Stimulated activated memory B cell treated with anti-CD40 and anti-IgM and Interleukin-4, amounts not matched to agents 10 μg/mL and 1 μg/mL and 100 μg/mL, for 72 hours (primary cell): Measurements from ENCODE around the gene CNTFR.

ENCODE experiments used
- ATAC-seq: fragments of 150-1000 bp; cut with Tn5 transposase; 2 replicates; pipeline ENCODE4 v1.10.0; 2021
- H3K27ac Mint-ChIP-seq: one replicate; pipeline ENCODE4 v1.8.0; 2022; ENCODE audit warnings: mild to moderate bottlenecking, mixed read lengths
- H3K27me3 Mint-ChIP-seq: one replicate; pipeline ENCODE4 v1.8.0; 2022; ENCODE audit warnings: mixed read lengths
- H3K36me3 Mint-ChIP-seq: one replicate; pipeline ENCODE4 v1.8.0; 2022; ENCODE audit warnings: mixed read lengths
- H3K4me1 Mint-ChIP-seq: one replicate; pipeline ENCODE4 v1.8.0; 2022; ENCODE audit warnings: mixed read lengths
- H3K4me3 Mint-ChIP-seq: one replicate; pipeline ENCODE4 v1.8.0; 2022; ENCODE audit warnings: mild to moderate bottlenecking, moderate library complexity, mixed read lengths
- H3K9me3 Mint-ChIP-seq: one replicate; pipeline ENCODE4 v1.8.0; 2022; ENCODE audit warnings: mixed read lengths

Gene CNTFR

DNA sequence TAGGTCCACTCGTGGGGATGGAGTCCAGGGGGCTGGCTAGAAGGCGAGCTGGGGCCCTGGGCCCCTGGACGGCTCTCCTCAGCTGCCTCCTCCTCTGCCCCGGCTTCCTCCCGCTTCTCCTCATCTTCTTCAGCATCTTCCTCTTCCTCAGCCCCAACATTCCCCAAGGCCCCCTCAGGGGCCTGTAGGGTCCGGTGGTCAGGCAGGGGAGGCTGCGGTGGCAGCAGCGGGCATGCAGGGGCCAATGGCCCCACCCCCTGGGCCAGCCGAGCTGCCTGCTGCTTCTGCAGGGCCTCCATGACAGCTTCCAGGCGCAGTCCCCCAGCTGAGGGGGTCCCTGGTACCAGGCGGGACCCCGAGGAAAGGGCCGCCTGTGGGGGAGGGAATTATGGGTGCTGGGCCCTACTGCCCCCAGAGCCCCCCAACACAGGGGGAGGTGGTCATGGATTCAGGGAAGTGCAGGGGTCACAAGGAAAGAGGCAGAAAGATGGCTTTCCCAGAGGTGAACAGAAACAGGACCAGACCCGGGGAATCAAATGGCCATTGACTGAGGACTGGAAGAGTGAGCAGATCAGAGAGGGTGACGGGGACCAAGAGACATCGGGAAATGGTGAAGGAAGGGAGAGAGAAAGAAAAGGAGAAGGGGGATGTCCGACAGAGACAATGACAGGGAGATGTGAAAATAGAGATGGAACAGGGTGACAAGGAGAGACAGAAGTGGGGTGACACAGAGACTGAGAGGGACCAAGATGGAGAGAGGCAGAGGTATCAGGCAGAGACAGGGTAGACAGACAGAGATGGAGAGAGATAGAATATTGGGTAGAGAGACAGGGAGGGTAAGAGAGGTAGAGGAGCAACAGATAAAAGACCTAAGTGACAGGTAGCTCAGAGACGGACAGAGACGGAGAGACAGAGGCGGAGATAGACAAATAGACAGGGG, 38.5 kb upstream of the CNTFR start:
- Mint-ChIP-seq H3K27ac (peak overlapping the region; percentile 3), H3K27me3 (peaks cover 74% of the 10 kb centered on the region), H3K36me3 (no peaks in the 10 kb centered on the region), H3K4me3 (peak overlapping the region; percentile 75), H3K9me3 (no peaks in the 10 kb centered on the region), H3K4me1 (peaks cover 29% of the 10 kb centered on the region)
- no peak for ATAC-seq

DNA sequence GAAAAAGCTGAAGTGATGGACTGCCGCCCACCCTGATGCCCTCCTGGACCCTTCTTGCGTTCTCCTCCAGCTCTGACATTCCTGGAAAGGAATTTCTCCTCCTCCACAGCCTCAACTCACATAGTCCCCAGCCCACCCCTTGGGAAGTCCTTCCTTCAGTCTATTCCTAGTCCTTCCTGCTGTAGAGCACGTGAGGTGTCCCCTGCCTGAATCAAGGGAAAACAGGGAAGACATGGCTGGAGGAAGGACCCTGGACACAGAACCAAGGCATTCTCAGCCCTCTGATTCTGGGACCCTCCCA, 35.6 kb upstream of the CNTFR start:
- Mint-ChIP-seq H3K4me1 (peaks cover 37% of the 10 kb centered on the region), H3K27me3 (peaks cover 84% of the 10 kb centered on the region), H3K36me3 (no peaks in the 10 kb centered on the region), H3K9me3 (no peaks in the 10 kb centered on the region), H3K4me3 (no peak overlapping the region), H3K27ac (no peak overlapping the region)
- no peak for ATAC-seq

DNA sequence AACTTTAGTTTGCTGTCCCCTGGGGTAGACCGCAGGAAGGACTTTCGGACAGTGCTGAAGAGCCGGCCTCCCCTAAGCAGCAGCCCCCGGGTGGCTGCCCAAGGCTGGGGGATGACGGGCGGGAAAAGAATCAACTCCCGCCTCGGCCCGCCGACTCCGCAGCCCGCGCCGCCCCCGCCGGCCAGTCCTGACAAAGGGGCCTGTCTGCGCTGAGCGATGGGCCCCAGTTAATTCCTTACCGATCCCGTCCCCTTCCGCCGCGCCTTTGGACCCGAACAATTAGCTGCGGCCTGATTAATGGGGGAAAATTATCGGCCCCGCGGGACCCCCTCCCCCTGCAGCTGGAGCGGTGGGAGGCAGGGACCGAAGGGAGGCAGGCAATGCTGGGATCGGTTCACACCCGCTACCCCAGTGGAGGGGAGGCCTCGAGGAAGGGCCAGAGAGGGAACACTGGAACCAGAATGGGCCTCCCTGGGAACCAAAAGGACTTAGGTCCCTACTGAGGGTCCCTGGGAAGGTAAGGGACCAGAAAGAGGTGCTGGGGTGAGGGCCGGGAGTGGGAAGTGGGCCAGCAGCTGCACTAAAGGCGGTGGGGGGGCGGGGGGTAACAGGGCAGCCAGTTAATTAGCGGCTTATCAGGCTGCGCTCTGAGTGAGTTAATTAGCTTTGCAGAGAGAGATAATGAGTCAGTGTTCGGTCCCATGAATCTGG, 35.1 kb upstream of the CNTFR start:
- peaks cover 42% of the 10 kb centered on the region for H3K4me1 Mint-ChIP-seq
- H3K27me3 Mint-ChIP-seq = peaks cover 79% of the 10 kb centered on the region
- no peak for ATAC-seq
- H3K36me3 Mint-ChIP-seq = no peaks in the 10 kb centered on the region
- no peaks in the 10 kb centered on the region for H3K9me3 Mint-ChIP-seq
- no peak overlapping the region for H3K4me3 Mint-ChIP-seq
- no peak overlapping the region for H3K27ac Mint-ChIP-seq

GRCh38 chr9:34623374-34624235, 34.1 kb upstream of the CNTFR start:
- peak; percentile 6 for ATAC-seq
- Mint-ChIP-seq H3K36me3 (no peaks in the 10 kb centered on the region), H3K27me3 (peaks cover 69% of the 10 kb centered on the region), H3K4me1 (peaks cover 40% of the 10 kb centered on the region), H3K9me3 (no peaks in the 10 kb centered on the region), H3K27ac (no peak overlapping the region), H3K4me3 (peak overlapping the region; percentile 33)

- peak within 1 kb of the TSS; percentile 81 for H3K27ac Mint-ChIP-seq
- H3K27me3 Mint-ChIP-seq = peaks cover 36% of the 10 kb centered on the region
- H3K4me3 Mint-ChIP-seq = peak within 1 kb of the TSS; percentile 90
- H3K36me3 Mint-ChIP-seq = peaks cover 10% of the 10 kb centered on the region
- no peaks in the 10 kb centered on the region for H3K9me3 Mint-ChIP-seq
- peaks cover 31% of the 10 kb centered on the region for H3K4me1 Mint-ChIP-seq
- ATAC-seq = peak; percentile 98
Measured at GRCh38 chr9:34620061-34620994, 30.8 kb upstream of the CNTFR start, which contains the start of gene DCTN3. Gene DCTN3 (minus strand): TSS chr9:34620495. CDS start chr9:34620464, 31 bp downstream.

- peaks cover 10% of the 10 kb centered on the region for H3K36me3 Mint-ChIP-seq
- H3K27me3 Mint-ChIP-seq = no peaks in the 10 kb centered on the region
- no peak for ATAC-seq
- no peak overlapping the region for H3K27ac Mint-ChIP-seq
- peaks cover 30% of the 10 kb centered on the region for H3K4me1 Mint-ChIP-seq
- no peak overlapping the region for H3K4me3 Mint-ChIP-seq
- no peaks in the 10 kb centered on the region for H3K9me3 Mint-ChIP-seq
Measured at GRCh38 chr9:34615132-34615531, 25.6 kb upstream of the CNTFR start.

DNA sequence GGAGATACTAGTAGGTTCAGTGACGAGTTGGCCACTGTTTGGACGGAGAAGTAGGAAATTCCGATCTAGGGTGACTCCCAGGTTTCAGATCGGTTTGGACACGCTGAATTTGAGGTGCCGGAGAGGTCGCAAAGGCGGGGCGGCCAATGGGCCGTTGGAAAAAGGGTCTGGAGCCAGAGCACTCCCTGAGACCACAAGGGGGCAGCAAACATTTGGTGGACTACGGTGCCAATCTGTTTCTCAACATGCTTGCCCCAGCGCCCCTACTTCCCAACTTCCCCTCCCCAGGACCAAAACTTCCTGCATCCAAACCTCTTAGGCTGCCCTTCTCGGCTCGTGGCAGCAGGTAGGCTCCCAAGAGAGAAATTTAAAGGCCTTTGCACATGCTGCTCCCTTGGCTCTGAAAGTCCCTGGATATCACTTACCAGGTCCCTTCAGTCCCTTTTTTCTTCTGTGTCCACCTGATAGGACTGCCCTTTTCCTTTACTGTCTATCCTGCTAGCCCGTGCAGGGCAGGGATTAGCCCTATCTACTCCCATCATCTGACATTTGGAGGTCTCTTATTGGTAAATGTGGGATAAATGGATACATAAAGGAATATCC, 23.4 kb upstream of the CNTFR start:
- H3K9me3 Mint-ChIP-seq = no peaks in the 10 kb centered on the region
- ATAC-seq = peak; percentile 72
- H3K27ac Mint-ChIP-seq = peak overlapping the region; percentile 94
- H3K4me3 Mint-ChIP-seq = peak overlapping the region; percentile 87
- peaks cover 10% of the 10 kb centered on the region for H3K36me3 Mint-ChIP-seq
- peaks cover 17% of the 10 kb centered on the region for H3K4me1 Mint-ChIP-seq
- H3K27me3 Mint-ChIP-seq = no peaks in the 10 kb centered on the region

DNA sequence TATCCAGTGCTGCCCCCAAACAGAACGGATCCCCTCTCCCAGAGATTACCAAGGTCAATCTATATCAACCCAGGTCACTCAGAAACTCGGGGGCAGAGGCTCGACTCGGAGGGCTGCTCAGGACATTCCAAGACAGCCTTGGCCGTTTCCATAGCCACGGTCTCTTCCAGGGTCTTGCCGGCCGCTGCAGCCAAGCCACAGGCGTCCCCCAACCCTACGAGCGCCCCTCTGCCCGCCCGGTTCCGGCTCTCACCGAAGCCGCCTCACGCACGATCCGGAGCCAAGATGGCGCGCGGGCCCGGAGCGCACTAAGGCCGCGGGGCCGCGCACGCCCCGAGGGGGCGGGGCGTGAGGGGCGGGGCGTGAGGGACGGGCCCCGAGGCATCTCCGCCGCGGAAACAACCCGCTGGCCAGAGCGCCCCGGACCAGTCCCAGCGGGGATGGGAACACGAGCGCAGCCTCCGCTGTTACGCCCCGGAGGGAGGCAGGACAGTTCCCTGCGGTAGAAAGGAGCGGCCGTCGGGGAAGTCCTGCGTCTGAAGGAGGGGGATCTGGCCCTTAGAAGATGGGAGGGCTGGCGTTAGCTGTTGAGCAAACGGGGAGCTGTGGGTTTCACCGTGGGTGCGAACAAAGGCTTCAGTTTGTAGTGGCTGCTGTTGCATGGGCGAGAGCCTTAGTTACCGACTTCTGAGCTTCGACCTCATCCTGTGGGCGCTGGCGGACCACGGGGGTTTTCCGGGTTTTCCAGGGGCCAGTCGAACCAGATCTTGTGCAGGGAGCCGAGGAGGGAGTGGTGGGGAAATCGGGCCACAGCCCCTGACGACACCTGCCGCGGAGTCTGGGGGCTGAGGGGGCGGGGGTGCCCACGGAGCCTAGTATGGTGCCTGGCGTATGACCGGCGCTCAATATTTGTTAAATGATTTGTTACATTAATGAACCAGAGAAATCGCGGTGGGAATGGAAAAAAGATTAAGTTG, 22.6 kb upstream of the CNTFR start, which contains the start of gene RPP25L:
RPP25L (minus strand) TSS at position 287 of the 977 bp plus-strand sequence. CDS start 801 bp downstream, outside the sequence.
- H3K4me3 Mint-ChIP-seq = peak within 1 kb of the TSS; percentile 87
- ATAC-seq = peak; percentile 98
- peaks cover 17% of the 10 kb centered on the region for H3K4me1 Mint-ChIP-seq
- H3K9me3 Mint-ChIP-seq = no peaks in the 10 kb centered on the region
- peaks cover 10% of the 10 kb centered on the region for H3K36me3 Mint-ChIP-seq
- peak within 1 kb of the TSS; percentile 94 for H3K27ac Mint-ChIP-seq
- no peaks in the 10 kb centered on the region for H3K27me3 Mint-ChIP-seq

GRCh38 chr9:34611251-34611810, 21.8 kb upstream of the CNTFR start:
- Mint-ChIP-seq H3K27me3 (no peaks in the 10 kb centered on the region), H3K9me3 (no peaks in the 10 kb centered on the region), H3K27ac (peak overlapping the region; percentile 94), H3K4me1 (peaks cover 17% of the 10 kb centered on the region), H3K4me3 (peak overlapping the region; percentile 87), H3K36me3 (peaks cover 3% of the 10 kb centered on the region)
- peak; percentile 4 for ATAC-seq

DNA sequence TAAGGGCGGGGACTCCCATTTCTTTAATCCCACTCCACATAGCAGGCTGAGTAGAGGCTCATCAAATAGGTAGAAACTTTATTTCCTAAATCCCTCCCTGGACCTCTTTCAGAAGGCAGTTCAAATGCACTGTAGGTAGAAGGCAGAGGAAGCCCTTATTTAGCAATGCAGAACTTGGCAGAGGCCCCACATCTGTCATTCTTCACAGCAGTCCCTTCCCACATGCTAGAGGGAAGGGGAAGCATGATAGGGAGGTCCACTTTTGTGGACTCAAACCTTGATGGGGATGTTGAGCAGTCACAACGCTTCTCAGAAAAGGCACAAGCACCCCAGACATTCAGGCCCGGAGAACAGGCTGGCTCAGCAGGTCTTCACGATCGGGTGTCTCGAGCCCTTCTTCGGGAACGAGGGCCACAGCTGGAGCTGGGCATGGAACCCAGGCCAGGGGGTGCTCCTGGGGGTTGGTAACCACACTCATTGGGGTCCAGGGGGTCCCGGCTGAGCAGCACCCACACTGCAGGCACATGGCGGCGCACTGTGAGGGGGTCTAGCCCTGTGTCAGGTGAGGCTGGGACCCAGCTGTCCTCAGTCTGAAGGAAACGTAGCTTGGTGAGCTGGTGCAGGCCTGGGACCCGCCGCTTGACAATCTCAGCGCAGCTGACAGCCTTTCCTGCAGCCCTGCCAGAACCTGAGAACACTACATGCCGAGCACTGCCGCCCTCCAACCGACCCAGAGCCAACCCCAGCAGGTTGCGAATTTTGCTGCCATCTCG, 21.1 kb upstream of the CNTFR start:
- no peaks in the 10 kb centered on the region for H3K27me3 Mint-ChIP-seq
- peak overlapping the region; percentile 87 for H3K4me3 Mint-ChIP-seq
- no peaks in the 10 kb centered on the region for H3K36me3 Mint-ChIP-seq
- H3K9me3 Mint-ChIP-seq = no peaks in the 10 kb centered on the region
- no peak overlapping the region for H3K27ac Mint-ChIP-seq
- peaks cover 17% of the 10 kb centered on the region for H3K4me1 Mint-ChIP-seq
- ATAC-seq = no peak

DNA sequence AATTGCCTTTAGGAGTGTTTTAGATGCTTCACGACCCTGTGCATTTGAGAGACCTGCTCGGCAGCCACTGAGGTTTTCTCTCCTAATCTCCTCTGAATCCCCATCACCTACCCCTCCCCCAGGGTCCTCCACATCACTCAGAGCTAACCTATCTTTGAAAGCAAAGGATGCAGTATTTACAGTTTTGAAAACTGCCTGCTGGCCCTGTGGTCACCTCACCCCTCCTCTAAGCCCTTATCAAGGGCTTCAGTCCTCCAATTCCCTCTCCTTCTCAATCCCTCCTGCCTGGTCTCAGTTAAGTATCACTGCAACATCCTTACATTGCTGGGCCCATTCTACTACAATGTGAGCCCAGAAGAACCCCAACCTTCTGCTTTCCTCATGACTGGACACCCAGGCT, 17.8 kb upstream of the CNTFR start:
- Mint-ChIP-seq H3K4me3 (no peak overlapping the region), H3K27me3 (no peaks in the 10 kb centered on the region), H3K9me3 (no peaks in the 10 kb centered on the region), H3K4me1 (peaks cover 8% of the 10 kb centered on the region), H3K27ac (no peak overlapping the region), H3K36me3 (no peaks in the 10 kb centered on the region)
- no peak for ATAC-seq

- Mint-ChIP-seq H3K4me3 (no peak overlapping the region), H3K27ac (no peak overlapping the region), H3K36me3 (no peaks in the 10 kb centered on the region), H3K9me3 (no peaks in the 10 kb centered on the region), H3K27me3 (no peaks in the 10 kb centered on the region), H3K4me1 (peaks cover 7% of the 10 kb centered on the region)
- no peak for ATAC-seq
Measured at GRCh38 chr9:34606905-34607304, 17.4 kb upstream of the CNTFR start.
